Gastrocnemius medialis (tissue), 4 donors: ENCODE results near the gene DIAPH1.

Source experiments
- CTCF ChIP-seq, 5 experiments: fragments of 450-650 bp in 3 of 5; fragments of 200-600 bp in 2 of 5; sonication (generic) in 2 of 5; IDR thresholded peaks in 4 of 5; conservative IDR thresholded peaks in 1 of 5; 1 replicate in 4 of 5; 2 replicates in 1 of 5; pipeline ENCODE4 v1.5.1; 2016 to 2019; ENCODE audit warnings: antibody characterized with exemption in 5 of 5, mild to moderate bottlenecking in 3 of 5, moderate library complexity in 3 of 5
- POLR2A ChIP-seq, 2 donors: fragments of 450-650 bp; IDR thresholded peaks; one replicate each; pipeline ENCODE4 v1.6.1; 2017; ENCODE audit warnings: antibody characterized with exemption in 2 of 2, mild to moderate bottlenecking in 2 of 2, moderate library complexity in 2 of 2

GRCh38 chr5:141611289-141611688 is 7.5 kb downstream of the DIAPH1 start:
- TF ChIP-seq CTCF (IDR thresholded peaks at IDR 0.05 in 4 of 5, conservative IDR thresholded peaks at IDR 0.05 in 1 of 5): no peak
- no peak for TF ChIP-seq POLR2A (IDR thresholded peaks at IDR 0.05)
